ENCODE results near the gene ABCC3.

- no peak for TF ChIP-seq POLR2AphosphoS5 (IDR thresholded peaks at IDR 0.05; ENCODE audit: borderline replicate concordance, low read depth, low read length)
- no peak for TF ChIP-seq EZH2 (IDR thresholded peaks at IDR 0.05)
- TF ChIP-seq FOXP2 (optimal IDR thresholded peaks at IDR 0.05; ENCODE audit: control extremely low read depth, extremely low read length, insufficient read depth) = no peak
Measured at GRCh38 chr17:50686494-50687199, 52.0 kb downstream of the ABCC3 start.
